ENCODE measurements around the gene TRAM2. TPM values are rescaled to one million over a fixed set of nuclear protein-coding genes. Genes with fewer than 3 reads are reported as not detected.
A peak's percentile ranks its signal among the peaks of the same experiment; 100 is the strongest.

TRAM2 gene
- total RNA-seq, 2 experiments from 2014 or later = 2.4 to 2.6 TPM

DNA sequence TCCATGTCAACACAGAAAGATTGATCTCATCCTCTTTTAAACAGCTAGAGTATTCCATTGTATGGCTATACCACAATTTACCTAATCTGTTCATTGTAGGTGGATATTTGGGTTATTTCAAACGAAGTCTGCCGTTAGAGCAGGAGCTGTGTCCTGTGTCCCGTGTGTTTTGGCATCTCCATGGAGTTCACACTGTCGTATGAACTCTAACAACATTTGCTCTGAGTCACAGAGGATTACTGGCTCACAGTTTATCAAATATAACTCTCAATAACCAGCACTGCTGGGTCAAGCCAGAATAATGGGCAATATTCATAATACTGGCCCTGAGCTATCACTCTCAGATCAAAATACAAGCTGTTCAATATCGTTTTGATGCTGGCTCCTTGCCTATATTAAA is 16.4 kb downstream of the TRAM2 start:
- intact Hi-C loops (cut with micrococcal nuclease) = no loop called here
- POLR2A ChIA-PET = no interaction called here
- H3K27ac Mint-ChIP-seq = no peak overlapping the region

DNA sequence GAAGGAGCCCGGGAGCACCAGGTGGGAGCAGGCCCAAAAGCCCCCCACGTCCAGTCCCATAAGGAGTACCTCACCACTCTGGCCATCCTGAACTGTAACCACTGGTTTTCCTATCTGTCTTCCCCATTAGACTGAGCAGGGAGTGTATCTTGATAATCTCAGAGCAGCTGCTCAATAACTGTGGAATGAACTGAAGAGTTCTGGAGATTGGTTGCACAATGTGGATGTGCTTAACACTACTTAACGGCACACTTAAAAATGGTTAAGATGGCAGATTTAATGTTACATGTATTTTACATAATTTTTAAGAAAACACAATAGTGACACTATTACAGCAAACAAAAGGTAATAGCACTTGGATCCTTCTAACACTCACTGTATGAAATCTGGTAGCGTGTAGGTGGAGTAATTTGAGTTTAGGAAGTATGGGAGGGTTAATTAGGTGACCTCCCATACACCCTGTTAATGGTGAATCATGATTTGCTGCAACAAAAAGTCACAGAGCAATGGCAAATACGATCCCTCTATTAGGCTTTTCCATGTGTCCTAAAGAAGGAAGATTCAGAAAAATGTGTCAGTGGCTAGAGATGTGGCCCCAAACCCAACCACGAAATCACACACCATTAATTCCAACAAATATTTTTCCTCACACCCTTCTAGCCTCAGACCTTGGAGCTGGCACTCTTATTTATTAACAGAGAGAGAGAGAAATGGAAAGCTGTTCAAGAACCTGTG is 18.4 kb downstream of the TRAM2 start:
- Mint-ChIP-seq H3K4me3 (no peak overlapping the region), H3K4me1 (ENCODE audit: low read depth) (peaks cover 5% of the 10 kb centered on the region), H3K27ac (no peak overlapping the region), H3K27me3 (no peaks in the 10 kb centered on the region), H3K36me3 (no peaks in the 10 kb centered on the region), H3K9me3 (no peaks in the 10 kb centered on the region)
- intact Hi-C loops (cut with micrococcal nuclease) = no loop called here
- ChIA-PET CTCF (no interaction called here), POLR2A (no interaction called here)
- no peak for DNase-seq

More for the DNA sequence above, 16.4 kb downstream of the TRAM2 start:
- H3K36me3 Mint-ChIP-seq = no peaks in the 10 kb centered on the region
- CTCF ChIA-PET = interaction anchor here (0.7 to 1.5 kb wide), 2 partner anchors 92 to 596 kb away, joined by 3 read pairs; no protein-coding TSS in a partner anchor
- no peak overlapping the region for H3K4me3 Mint-ChIP-seq
- H3K9me3 Mint-ChIP-seq = no peaks in the 10 kb centered on the region
- H3K27me3 Mint-ChIP-seq = no peaks in the 10 kb centered on the region
- DNase-seq = no peak
- peaks cover 4% of the 10 kb centered on the region for H3K4me1 Mint-ChIP-seq (ENCODE audit: low read depth)

DNA sequence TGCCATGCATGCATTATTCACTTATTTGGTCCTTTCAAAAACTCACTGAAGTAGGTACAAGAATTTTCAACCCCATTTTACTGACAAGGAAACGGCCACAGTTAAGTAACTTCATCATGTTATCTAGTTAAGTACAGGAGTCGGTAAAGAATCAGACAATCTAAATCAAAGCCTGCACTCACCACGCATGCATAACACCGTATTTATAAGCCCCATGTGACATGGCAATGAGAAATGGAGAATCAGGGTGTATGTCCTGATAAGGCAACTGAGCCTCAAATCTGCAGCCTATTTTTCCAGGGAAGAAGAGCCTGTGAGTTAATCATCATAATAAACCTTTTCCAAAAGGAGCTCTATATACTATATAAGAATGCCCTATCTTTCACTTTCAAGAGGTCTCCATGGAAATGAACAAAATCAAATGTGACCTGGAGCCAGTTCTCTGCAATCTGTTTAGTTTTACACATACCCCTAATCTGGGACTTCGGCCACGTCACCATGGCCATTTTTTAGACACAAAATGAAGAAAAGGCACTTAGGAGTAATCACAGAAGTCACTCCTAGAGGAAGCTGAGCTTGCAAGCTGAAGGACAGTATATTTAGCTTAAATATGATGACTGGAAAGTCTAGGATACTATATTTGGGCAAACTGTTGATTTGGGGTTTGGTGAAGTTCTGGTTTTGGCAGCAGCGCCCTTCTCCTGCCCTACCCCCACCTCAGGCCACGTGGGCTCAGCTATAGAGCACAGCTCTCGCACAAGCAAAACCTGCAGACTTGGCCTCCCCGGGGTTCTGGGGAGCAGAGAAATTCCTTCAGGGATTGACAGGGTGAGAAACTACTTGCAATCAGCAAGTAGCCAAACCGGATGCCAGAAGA is 19.2 kb downstream of the TRAM2 start:
- POLR2A ChIA-PET = interaction anchor here (0.6 kb wide), 1 partner anchor 32 kb away, joined by 3 read pairs; no protein-coding TSS in a partner anchor

DNA sequence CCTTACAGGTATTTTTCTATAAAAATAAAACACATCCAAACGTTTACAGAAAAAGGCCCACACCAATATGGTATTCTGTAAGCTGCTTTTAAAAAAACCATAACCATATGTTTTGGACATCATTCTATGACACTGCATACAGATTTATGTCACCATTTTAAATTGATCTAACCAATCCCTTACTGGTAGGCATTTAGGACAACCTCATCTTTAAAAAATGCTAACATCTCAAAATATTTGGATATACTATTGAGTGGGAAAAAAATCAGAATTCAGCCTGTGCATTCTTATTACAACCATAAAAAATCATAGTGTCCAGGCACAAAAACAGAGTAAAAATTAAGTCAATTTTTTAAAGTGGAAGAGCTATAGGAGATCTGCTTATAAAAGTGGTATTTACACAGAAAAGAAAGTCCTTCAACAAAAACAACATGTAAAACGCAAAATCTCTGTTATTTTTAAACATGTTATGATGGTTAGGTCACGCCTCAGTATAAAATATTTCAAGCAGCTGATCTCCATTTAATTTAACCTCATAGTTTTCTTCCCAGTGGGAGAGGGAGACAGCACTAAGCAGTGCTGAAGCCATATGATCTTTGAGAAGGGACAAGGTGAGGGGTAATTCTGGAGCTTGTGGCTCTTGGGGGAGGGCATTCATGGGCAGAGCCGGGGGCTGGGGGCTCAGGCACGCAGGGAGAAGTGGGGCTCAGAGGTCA is 21.2 kb downstream of the TRAM2 start:
- intact Hi-C loops (cut with micrococcal nuclease) = no loop called here
- Mint-ChIP-seq H3K27ac (no peak overlapping the region), H3K27me3 (no peaks in the 10 kb centered on the region), H3K36me3 (no peaks in the 10 kb centered on the region), H3K4me3 (no peak overlapping the region), H3K4me1 (ENCODE audit: low read depth) (peaks cover 6% of the 10 kb centered on the region), H3K9me3 (no peaks in the 10 kb centered on the region)
- no peak for DNase-seq
- ChIA-PET CTCF (no interaction called here), POLR2A (no interaction called here)

More for the DNA sequence above, 19.2 kb downstream of the TRAM2 start:
- H3K4me3 Mint-ChIP-seq = no peak overlapping the region
- CTCF ChIA-PET = no interaction called here
- H3K27ac Mint-ChIP-seq = no peak overlapping the region
- DNase-seq = no peak
- peaks cover 6% of the 10 kb centered on the region for H3K4me1 Mint-ChIP-seq (ENCODE audit: low read depth)
- intact Hi-C loops (cut with micrococcal nuclease) = no loop called here
- H3K36me3 Mint-ChIP-seq = no peaks in the 10 kb centered on the region
- H3K27me3 Mint-ChIP-seq = no peaks in the 10 kb centered on the region
- H3K9me3 Mint-ChIP-seq = no peaks in the 10 kb centered on the region

DNA sequence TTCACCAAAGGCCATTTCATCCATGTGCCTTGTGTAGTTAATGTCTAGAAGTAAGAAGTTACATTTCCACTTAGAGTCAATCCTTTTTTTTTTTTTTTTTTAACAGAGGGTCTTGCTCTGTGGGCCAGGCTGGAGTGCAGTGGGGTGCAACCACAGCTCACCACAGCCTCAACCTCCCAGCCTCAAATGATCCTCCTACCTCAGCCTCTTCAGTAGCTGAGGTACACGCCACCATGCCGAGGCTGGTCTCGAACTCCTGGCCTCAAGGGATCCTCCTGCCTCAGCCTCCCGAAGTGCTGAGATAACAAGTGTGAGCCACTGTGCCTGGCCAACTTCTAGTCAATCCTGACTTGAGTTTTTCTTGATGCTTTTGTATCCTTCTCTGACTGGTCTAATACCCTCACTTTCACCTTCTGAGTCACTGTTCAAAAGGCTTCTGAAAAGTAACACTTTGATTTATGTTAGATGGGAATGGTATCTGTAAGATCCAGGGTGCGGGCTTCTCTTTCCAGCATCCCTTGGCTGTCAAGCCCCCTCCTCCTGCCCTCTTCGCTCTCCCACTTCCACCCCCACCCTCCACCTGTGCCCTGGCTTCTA is 22.1 kb downstream of the TRAM2 start:
- ChIA-PET CTCF (no interaction called here), POLR2A (no interaction called here)
- intact Hi-C loops (cut with micrococcal nuclease) = no loop called here
- Mint-ChIP-seq H3K27me3 (no peaks in the 10 kb centered on the region), H3K36me3 (no peaks in the 10 kb centered on the region), H3K4me1 (ENCODE audit: low read depth) (peaks cover 9% of the 10 kb centered on the region), H3K27ac (no peak overlapping the region), H3K4me3 (no peak overlapping the region), H3K9me3 (no peaks in the 10 kb centered on the region)
- DNase-seq = peak; percentile 15

DNA sequence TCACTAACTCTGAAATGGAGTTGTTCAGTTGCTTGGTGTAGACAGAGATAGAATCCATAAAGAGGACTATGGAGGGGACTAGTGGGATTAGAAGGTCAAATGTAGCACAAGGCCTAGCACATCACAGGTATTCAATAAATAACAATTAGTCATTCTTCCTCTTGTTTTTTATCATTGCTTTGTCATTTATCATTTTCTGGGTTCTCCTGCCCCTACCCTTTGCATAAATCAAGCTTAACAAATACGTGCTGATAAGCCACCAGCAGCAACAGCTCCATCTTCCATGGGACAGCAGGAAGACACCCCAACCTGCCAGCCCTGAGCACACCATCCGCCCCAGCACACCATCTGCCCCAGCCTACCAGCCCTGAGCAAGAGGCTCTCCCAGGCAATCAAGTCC is 23.1 kb downstream of the TRAM2 start:
- Mint-ChIP-seq H3K4me3 (no peak overlapping the region), H3K4me1 (ENCODE audit: low read depth) (peaks cover 9% of the 10 kb centered on the region), H3K27ac (no peak overlapping the region), H3K9me3 (no peaks in the 10 kb centered on the region), H3K36me3 (no peaks in the 10 kb centered on the region), H3K27me3 (no peaks in the 10 kb centered on the region)
- POLR2A ChIA-PET = no interaction called here
- no peak for DNase-seq
- CTCF ChIA-PET = no interaction called here
- intact Hi-C loops (cut with micrococcal nuclease) = no loop called here

DNA sequence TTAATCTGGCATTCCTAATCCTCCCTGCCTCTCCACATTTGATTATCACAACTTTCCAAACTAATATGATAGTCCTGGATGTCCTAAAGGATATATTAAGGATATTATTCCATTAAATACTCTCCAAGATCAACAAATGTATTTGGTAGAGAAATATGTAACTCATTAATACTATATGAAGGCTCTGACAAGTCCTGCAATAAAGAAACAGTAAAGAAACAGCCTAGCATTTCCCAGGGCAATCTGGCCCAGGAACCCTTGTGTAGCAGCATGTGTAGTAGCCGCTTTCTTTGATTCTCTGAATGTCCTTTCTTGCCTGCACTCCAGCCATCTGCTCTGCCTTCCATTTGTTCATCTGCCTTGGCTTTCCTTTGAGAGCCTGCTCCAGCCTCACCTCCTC is 23.7 kb downstream of the TRAM2 start:
- intact Hi-C loops (cut with micrococcal nuclease) = no loop called here
- ChIA-PET POLR2A (no interaction called here), CTCF (no interaction called here)
- no peaks in the 10 kb centered on the region for H3K27me3 Mint-ChIP-seq
- H3K4me1 Mint-ChIP-seq (ENCODE audit: low read depth) = peaks cover 9% of the 10 kb centered on the region
- H3K27ac Mint-ChIP-seq = no peak overlapping the region
- DNase-seq = no peak
- no peaks in the 10 kb centered on the region for H3K36me3 Mint-ChIP-seq
- H3K9me3 Mint-ChIP-seq = no peaks in the 10 kb centered on the region
- H3K4me3 Mint-ChIP-seq = no peak overlapping the region

DNA sequence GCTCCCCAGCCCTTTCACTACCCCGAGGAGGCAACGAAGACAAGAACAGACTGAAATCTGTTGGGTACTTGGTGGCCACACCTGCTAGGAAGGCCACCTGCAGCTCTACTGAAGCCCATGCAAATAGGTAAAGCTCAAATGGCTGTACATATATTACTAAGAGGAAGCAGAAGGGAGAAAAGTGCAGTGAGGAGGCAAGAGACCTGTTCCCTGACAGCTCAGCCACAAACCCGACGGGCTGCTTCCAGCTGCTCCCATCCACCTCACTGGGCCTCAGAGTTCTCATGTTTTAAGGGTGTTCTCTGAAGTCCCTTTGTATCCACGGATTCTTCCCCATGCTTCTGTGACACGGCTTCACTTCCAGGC is 24.6 kb downstream of the TRAM2 start:
- H3K27me3 Mint-ChIP-seq = no peaks in the 10 kb centered on the region
- no peak overlapping the region for H3K4me3 Mint-ChIP-seq
- DNase-seq = no peak
- no peak overlapping the region for H3K27ac Mint-ChIP-seq
- intact Hi-C loops (cut with micrococcal nuclease) = no loop called here
- no peaks in the 10 kb centered on the region for H3K9me3 Mint-ChIP-seq
- CTCF ChIA-PET = no interaction called here
- H3K36me3 Mint-ChIP-seq = no peaks in the 10 kb centered on the region
- H3K4me1 Mint-ChIP-seq (ENCODE audit: low read depth) = peaks cover 9% of the 10 kb centered on the region
- POLR2A ChIA-PET = no interaction called here

DNA sequence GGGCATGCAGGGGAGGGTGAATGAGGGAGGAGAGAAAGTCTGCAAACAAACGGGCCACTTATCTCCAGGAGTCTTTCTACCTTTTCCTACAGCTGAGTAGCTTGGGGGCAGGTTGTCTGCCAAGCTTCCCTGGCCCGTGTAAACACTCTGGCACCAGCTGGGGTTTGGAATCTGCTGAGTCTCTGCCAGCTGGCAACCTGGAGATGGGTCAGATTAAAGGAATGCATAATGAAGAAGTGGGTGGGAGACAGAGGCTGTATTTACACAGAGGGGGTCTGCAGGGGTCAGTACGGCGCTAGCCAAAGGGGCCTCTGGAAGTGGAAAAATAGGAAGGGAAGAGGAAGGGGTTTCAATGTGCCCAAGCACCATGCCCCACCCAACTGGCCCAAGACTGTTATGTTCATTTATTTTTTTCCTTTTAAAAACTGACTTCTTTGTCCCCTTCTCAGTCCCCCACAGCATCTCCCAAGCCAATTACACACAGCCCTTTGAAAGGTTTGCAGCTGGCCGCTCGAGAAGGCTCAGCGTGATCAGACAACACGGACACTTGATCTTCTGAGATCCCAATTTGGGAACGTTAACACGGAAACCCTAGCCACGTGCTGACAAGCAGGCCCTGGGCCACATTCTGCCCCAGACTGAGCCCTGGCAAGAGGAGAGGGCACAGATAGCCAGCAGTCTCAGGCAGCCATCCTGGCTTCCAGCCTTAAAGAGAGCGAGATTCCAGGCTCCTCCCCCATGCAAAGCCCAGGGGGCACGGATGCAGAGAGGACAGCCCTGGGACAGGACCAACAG is 25.2 kb downstream of the TRAM2 start:
- DNase-seq = no peak
- H3K36me3 Mint-ChIP-seq = no peaks in the 10 kb centered on the region
- ChIA-PET POLR2A (no interaction called here), CTCF (no interaction called here)
- intact Hi-C loops (cut with micrococcal nuclease) = no loop called here
- peaks cover 9% of the 10 kb centered on the region for H3K4me1 Mint-ChIP-seq (ENCODE audit: low read depth)
- no peaks in the 10 kb centered on the region for H3K27me3 Mint-ChIP-seq
- no peak overlapping the region for H3K27ac Mint-ChIP-seq
- no peaks in the 10 kb centered on the region for H3K9me3 Mint-ChIP-seq
- H3K4me3 Mint-ChIP-seq = no peak overlapping the region

DNA sequence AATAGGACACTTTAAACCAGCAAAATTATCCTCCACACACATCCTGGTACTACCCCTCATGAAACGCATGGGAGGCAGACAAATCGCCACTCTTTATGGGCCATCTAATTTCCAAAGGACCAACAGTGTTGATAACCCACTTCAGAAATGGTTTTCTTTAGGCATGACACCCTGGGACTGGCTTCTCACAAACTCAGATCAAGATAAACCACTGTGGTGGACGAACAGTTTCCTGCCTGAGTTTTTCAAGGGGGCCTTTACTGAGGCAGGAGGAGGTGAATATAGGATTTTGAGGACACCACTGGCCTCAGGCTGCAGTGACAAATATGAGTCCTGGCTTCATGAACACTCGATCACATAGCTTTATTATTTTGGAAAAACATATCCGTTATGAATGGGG is 26.0 kb downstream of the TRAM2 start:
- H3K4me3 Mint-ChIP-seq = no peak overlapping the region
- no peaks in the 10 kb centered on the region for H3K9me3 Mint-ChIP-seq
- no peaks in the 10 kb centered on the region for H3K36me3 Mint-ChIP-seq
- no peaks in the 10 kb centered on the region for H3K27me3 Mint-ChIP-seq
- no peak for DNase-seq
- H3K4me1 Mint-ChIP-seq (ENCODE audit: low read depth) = peaks cover 9% of the 10 kb centered on the region
- CTCF ChIA-PET = no interaction called here
- H3K27ac Mint-ChIP-seq = no peak overlapping the region
- intact Hi-C loops (cut with micrococcal nuclease) = no loop called here
- POLR2A ChIA-PET = no interaction called here

DNA sequence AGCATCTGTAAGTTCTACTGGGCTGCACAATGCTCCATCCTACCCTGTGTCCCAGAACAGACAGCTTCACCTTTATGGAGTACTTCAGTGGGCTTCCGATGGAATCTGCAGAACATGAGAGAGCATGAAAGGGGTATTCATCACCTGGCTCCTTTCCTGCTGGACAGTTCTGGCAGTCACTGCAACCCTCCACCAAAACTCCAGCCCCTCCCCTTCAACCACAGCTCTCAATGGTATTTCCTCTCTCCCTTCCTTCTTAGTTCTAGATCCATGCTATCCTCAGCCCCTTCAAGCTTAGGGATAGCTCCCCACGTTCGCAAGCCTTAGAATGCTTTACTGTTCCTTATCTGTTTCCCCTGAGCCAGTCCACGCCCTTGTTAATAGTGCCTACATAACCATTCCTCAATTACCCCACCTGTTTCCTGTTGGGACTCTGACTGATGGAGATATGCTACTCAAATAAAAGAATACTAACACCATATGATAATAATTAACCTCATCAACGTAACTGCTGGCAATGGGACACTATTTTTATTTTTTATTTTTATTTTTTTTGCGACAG is 26.8 kb downstream of the TRAM2 start:
- CTCF ChIA-PET = no interaction called here

More for the DNA sequence above, 26.8 kb downstream of the TRAM2 start:
- POLR2A ChIA-PET = no interaction called here
- H3K4me3 Mint-ChIP-seq = no peak overlapping the region
- H3K36me3 Mint-ChIP-seq = no peaks in the 10 kb centered on the region
- intact Hi-C loops (cut with micrococcal nuclease) = no loop called here
- no peak for DNase-seq
- H3K27ac Mint-ChIP-seq = no peak overlapping the region
- H3K9me3 Mint-ChIP-seq = no peaks in the 10 kb centered on the region
- H3K27me3 Mint-ChIP-seq = no peaks in the 10 kb centered on the region
- peaks cover 9% of the 10 kb centered on the region for H3K4me1 Mint-ChIP-seq (ENCODE audit: low read depth)

All from activated CD4-positive, alpha-beta memory T cell treated with anti-CD3 and anti-CD28 coated beads for 36 hours (primary cell).